ENCODE measurements around the gene ANKRD55.

GRCh38 chr5:56091664-56092063 is 141.5 kb downstream of the ANKRD55 start:
- no peak for TF ChIP-seq CTCF (IDR thresholded peaks at IDR 0.05)
- no peak for TF ChIP-seq EZH2phosphoT487 (IDR thresholded peaks at IDR 0.05)

All from neural progenitor cell (in vitro differentiated cells).